ENCODE data around the gene MLLT1.

DNA sequence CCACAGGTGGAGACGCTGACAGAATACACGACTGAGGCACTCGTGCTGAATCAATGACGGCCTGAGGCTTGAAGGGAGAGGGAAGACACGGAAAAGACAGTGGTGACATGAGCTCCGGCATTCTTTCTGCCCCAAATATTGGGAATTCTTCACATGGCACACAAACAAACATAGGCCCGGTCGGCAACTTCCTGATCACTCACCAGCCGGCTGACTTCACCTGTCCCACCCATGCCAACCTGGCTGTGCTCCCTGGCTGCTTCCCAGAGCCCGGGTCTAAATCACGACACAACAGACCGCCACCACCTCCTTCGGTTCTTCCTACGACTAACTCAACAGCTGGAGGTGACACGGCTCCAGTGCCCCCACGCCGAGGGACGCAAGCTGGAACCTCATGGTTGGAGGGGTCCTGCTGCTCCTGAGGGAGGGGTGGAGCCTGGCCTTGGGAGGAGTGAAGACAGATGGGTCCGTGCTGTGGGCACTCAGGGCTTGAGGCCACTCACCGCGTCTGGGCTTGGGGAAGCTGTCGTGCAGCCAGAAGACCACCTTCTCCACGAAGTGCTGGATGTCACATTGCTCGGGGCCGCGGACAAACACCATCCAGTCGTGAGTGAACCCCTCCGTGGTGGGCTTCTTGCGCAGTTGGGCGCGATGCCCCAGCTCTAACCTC is 9.6 kb downstream of the MLLT1 start:
- TF ChIP-seq EP300 (IDR thresholded peaks at IDR 0.05), result no peak
- TF ChIP-seq, protein P1, sequence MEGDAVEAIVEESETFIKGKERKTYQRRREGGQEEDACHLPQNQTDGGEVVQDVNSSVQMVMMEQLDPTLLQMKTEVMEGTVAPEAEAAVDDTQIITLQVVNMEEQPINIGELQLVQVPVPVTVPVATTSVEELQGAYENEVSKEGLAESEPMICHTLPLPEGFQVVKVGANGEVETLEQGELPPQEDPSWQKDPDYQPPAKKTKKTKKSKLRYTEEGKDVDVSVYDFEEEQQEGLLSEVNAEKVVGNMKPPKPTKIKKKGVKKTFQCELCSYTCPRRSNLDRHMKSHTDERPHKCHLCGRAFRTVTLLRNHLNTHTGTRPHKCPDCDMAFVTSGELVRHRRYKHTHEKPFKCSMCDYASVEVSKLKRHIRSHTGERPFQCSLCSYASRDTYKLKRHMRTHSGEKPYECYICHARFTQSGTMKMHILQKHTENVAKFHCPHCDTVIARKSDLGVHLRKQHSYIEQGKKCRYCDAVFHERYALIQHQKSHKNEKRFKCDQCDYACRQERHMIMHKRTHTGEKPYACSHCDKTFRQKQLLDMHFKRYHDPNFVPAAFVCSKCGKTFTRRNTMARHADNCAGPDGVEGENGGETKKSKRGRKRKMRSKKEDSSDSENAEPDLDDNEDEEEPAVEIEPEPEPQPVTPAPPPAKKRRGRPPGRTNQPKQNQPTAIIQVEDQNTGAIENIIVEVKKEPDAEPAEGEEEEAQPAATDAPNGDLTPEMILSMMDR (IDR thresholded peaks at IDR 0.05), result no peak
- no peak for TF ChIP-seq POLR2A (IDR thresholded peaks at IDR 0.05)
- TF ChIP-seq POLR2AphosphoS5 (IDR thresholded peaks at IDR 0.05), result no peak

Measured in stomach (tissue), 4 donors.